ENCODE measurements around the gene UBE2R2.
"Not testable (repeated sequence)": the region's sequence is repeated elsewhere in the genome, so short reads cannot be mapped to it uniquely, and the experiment has no call there.

The UBE2R2 gene

DNA sequence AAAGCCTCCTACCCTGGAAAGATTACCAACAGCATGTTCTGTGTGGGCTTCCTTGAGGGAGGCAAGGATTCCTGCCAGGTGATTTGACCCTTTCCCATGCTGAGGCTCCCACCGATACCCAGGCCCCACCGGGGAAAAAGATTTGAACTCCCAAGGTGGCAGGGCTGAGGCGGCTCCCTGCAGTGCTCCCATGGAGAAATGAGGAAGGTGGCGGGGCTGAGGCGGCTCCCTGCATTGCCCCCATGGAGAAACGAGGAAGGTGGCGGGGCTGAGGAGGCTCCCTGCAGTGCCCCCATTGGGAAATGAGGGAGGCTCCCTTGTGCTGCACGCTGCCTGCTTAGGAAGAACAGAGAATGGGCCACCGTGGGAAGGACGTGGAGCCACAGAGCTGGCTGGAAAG, 18.4 kb upstream of the UBE2R2 start:
- ChIA-PET CTCF (interaction anchor here (1.3 to 6.8 kb wide), 3 partner anchors 16 to 54 kb away, joined by 3 to 47 read pairs (median 15); no protein-coding TSS in a partner anchor), POLR2A (no interaction called here)
- DNase-seq (ENCODE audit: low read depth, low spot score): no peak
- no peak for TF ChIP-seq CTCF (IDR thresholded peaks at IDR 0.05; ENCODE audit: insufficient read depth, low read length, missing control alignments)
- H3K4me3 ChIP-seq (ENCODE audit: low read depth, low read length): no peak overlapping the region

DNA sequence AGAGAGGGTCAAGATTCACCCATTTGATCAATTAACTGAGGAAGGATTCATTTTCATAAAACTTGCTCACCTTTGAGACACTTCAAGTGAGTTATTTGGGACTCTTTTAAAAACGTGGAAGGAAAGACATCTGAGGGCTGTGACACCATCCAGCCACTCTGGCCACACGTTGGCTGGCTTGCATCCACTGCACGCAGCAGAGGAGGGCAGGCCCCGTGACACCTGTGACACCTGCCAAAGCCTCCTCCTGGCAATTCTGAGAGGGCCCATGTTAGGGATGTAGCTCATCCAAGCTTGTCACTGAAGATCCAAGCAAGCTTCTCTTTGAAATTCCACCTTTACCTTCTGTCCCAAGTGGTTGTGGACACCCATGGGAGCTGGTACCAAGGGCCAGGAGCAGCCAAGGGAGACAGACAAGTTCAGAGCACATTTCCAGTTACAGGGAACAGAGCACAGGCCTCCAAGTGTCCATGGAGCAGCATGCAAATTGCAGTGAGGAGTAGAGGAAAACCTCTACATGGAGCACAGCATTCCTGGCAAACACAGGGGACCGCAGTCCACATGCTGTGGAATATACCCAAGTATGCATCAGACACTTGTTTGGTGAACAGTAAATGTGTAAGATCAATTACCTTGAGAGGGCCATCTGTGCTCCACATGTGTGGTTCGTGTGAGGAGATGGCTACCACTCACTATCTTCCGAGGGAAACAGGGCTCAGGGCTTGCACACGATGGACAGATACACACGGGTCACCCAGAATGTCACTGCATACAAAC, 16.8 kb upstream of the UBE2R2 start:
- H3K4me3 ChIP-seq (ENCODE audit: low read depth, low read length): no peak overlapping the region
- DNase-seq (ENCODE audit: low read depth, low spot score): no peak
- TF ChIP-seq CTCF (IDR thresholded peaks at IDR 0.05; ENCODE audit: insufficient read depth, low read length, missing control alignments): no peak
- POLR2A ChIA-PET: interaction anchor here (0.6 to 1.0 kb wide), 2 partner anchors 16 to 18 kb away, joined by 3 read pairs; no protein-coding TSS in a partner anchor
- CTCF ChIA-PET: interaction anchor here (1.2 to 6.8 kb wide), 3 partner anchors 14 to 22 kb away, joined by 3 to 47 read pairs (median 15); no protein-coding TSS in a partner anchor

DNA sequence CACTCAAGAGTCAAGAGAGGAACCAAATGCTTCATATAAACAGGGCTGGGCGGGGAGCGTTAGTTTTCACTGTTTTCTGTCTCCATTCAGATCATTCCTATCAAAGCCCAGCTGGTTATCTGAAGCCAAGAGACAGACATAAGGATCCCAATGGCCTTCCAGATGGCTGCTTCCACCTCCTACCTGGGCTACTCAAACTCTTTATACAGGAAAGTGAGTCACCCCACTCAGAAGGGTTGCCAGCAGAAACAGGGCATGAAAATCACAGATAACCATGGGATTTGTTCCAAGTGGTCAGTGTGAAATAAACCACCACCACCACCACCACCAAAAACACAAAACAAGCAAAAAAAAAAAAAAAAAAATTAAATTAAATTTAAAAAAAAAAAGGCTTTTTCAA, 16.1 kb upstream of the UBE2R2 start:
- POLR2A ChIA-PET: no interaction called here
- no peak for TF ChIP-seq CTCF (IDR thresholded peaks at IDR 0.05; ENCODE audit: insufficient read depth, low read length, missing control alignments)
- no peak for DNase-seq (ENCODE audit: low read depth, low spot score)
- CTCF ChIA-PET: interaction anchor here (1.2 to 6.8 kb wide), 2 partner anchors 13 to 23 kb away, joined by 3 to 47 read pairs; no protein-coding TSS in a partner anchor
- no peak overlapping the region for H3K4me3 ChIP-seq (ENCODE audit: low read depth, low read length)

GRCh38 chr9:33801943-33802500, 14.9 kb upstream of the UBE2R2 start:
- DNase-seq (ENCODE audit: low read depth, low spot score); POLR2A ChIA-PET; H3K4me3 ChIP-seq (ENCODE audit: low read depth, low read length): not testable (repeated sequence)
- CTCF ChIA-PET: interaction anchor here (6.8 kb wide), 1 partner anchor 12 kb away, joined by 47 read pairs; no protein-coding TSS in a partner anchor

- POLR2A ChIA-PET; H3K4me3 ChIP-seq (ENCODE audit: low read depth, low read length); DNase-seq (ENCODE audit: low read depth, low spot score): not testable (repeated sequence)
- CTCF ChIA-PET: interaction anchor here (0.8 to 6.8 kb wide), 2 partner anchors 10 to 101 kb away, joined by 3 to 47 read pairs; no protein-coding TSS in a partner anchor
Observed at GRCh38 chr9:33804196-33804595, 12.8 kb upstream of the UBE2R2 start.

GRCh38 chr9:33807156-33807555, 9.8 kb upstream of the UBE2R2 start:
- H3K4me3 ChIP-seq (ENCODE audit: low read depth, low read length); POLR2A ChIA-PET; DNase-seq (ENCODE audit: low read depth, low spot score): not testable (repeated sequence)
- CTCF ChIA-PET: interaction anchor here (0.7 to 1.4 kb wide), 4 partner anchors 12 to 267 kb away, joined by 3 to 4 read pairs (median 4); partner anchors contain the start of gene PRSS3

DNA sequence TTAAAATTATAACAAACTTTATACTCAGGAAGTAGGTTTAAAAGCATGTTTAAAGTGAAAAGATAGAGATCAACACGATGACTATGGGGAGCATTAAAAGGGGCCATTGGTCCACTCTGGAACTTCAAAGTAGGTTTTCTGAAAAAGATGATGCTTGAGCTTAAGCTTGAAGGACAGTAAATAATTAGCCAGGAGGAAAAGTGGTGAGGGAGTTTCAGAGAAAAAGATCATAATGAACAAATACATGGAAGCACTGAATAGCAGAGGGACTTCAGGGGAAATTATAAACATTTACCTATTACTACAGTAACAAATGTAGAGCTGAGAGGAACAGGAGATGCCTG, 8.0 kb upstream of the UBE2R2 start:
- not testable (repeated sequence) for DNase-seq (ENCODE audit: low read depth, low spot score); H3K4me3 ChIP-seq (ENCODE audit: low read depth, low read length)
- ChIA-PET POLR2A (interaction anchor here (0.7 kb wide), 1 partner anchor 116 kb away, joined by 4 read pairs; no protein-coding TSS in a partner anchor), CTCF (interaction anchor here (1.0 to 2.2 kb wide), 4 partner anchors 16 to 265 kb away, joined by 3 to 6 read pairs (median 3); no protein-coding TSS in a partner anchor)

GRCh38 chr9:33809506-33809905, 7.5 kb upstream of the UBE2R2 start:
- no peak overlapping the region for H3K4me3 ChIP-seq (ENCODE audit: low read depth, low read length)

More at GRCh38 chr9:33809506-33809905, 7.5 kb upstream of the UBE2R2 start:
- TF ChIP-seq CTCF (IDR thresholded peaks at IDR 0.05; ENCODE audit: insufficient read depth, low read length, missing control alignments): no peak
- ChIA-PET POLR2A (no interaction called here), CTCF (interaction anchor here (1.0 to 2.2 kb wide), 3 partner anchors 18 to 264 kb away, joined by 3 to 6 read pairs (median 3); no protein-coding TSS in a partner anchor)
- no peak for DNase-seq (ENCODE audit: low read depth, low spot score)
